ENCODE measurements around the gene EHD4. TPM values are rescaled to one million over a fixed set of nuclear protein-coding genes. Genes with fewer than 3 reads are reported as not detected.

Gene EHD4
- total RNA-seq, 1 experiment from 2014 or later, result 20.8 TPM

- Histone ChIP-seq H3K36me3 (no peaks in the 10 kb centered on the region), H3K9me3 (replicated peaks) (no peaks in the 10 kb centered on the region), H3K27ac (no peak overlapping the region), H3K4me3 (peak overlapping the region; percentile 6), H3K27me3 (no peaks in the 10 kb centered on the region), H3K4me1 (peaks cover 4% of the 10 kb centered on the region; the same call in 1 of the 2 replicates)
- no peak for DNase-seq
Observed at GRCh38 chr15:41869770-41870688, 102.3 kb downstream of the EHD4 start.

DNA sequence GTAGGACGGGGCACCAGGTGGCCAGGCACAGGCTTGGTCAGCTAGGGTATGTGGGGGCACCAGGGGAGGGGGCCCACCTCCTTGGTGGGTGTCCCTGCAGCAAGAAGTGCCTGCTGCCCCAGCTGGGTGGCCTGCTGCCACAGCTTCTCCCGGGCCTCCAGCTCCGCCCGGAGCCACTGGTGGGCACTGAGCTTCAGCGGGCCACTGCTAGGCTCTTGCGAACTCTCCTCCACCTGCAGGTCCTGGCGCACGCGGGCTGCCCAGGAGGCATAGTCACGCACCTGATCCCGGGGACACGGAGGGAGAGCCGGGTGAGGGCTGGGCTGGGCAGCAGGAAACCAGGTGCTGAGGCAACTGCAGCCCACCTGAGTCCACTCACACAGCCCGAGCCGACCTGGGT lies 104.0 kb downstream of the EHD4 start:
- Histone ChIP-seq H3K4me1 (peaks cover 4% of the 10 kb centered on the region; the same call in 1 of the 2 replicates), H3K9me3 (replicated peaks) (no peaks in the 10 kb centered on the region), H3K27ac (no peak overlapping the region), H3K4me3 (no peak overlapping the region), H3K36me3 (no peaks in the 10 kb centered on the region), H3K27me3 (no peaks in the 10 kb centered on the region)
- no peak for DNase-seq

DNA sequence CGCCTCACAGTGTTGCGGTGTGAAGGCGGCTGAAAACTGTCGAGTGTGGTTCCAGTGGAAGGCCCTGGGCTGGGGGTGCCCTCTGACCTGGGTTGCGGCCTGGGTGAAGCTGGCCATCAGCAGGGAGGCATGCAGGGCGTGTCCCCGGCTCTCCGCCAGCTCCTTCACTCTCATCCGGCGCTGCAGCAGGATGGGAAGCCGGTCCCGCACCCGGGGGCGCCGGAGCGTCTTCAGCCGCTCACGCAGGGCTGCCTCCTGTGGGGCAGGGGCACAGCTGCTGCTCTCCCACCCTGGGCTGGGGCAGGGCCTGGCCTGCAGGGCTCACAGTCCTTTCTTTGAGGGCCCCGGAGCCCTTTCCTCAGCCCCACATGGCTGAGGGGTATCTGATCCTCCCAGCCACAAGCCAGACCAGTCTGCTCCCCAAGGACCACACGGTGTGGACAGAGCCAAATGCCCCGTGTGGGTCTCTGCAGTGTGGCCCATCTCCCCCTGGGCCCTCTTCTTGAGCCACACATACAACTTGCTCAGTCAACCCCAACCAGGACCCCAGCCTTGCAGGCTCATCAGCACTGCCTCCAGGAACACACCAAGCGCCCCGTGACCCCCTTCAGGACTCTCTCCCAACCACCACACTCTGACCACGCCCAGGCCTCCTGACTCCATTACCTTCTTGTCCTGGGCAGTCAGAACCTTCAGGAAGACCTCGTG lies 105.3 kb downstream of the EHD4 start:
- Histone ChIP-seq H3K36me3 (no peaks in the 10 kb centered on the region), H3K4me3 (no peak overlapping the region), H3K9me3 (replicated peaks) (no peaks in the 10 kb centered on the region), H3K27me3 (no peaks in the 10 kb centered on the region), H3K4me1 (peaks cover 4% of the 10 kb centered on the region; the same call in 1 of the 2 replicates), H3K27ac (no peak overlapping the region)
- no peak for DNase-seq

DNA sequence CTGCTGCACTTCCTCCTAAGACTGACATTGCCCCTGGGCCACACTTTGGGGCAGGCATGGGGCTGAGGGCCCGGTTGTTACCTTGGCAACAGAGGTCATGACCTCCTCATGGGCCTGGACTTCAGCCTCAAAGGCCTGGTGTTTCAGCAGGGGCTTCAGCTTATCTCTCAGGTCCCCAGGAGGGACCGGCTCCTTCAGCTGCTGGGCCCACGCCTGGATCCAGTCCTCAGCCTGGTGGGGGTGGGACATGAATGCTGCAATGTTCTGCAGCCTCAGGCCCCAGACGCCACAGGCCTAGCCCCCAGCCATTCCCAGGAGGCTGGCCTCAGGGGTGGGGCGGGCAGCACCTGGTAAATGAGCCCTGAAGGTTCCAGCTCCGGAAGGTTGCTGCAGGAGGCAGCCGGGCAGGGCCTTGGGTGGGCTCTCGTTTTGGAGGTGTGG lies 106.1 kb downstream of the EHD4 start:
- Histone ChIP-seq H3K4me1 (peaks cover 4% of the 10 kb centered on the region; the same call in 1 of the 2 replicates), H3K36me3 (no peaks in the 10 kb centered on the region), H3K27me3 (no peaks in the 10 kb centered on the region), H3K4me3 (no peak overlapping the region), H3K27ac (no peak overlapping the region), H3K9me3 (replicated peaks) (no peaks in the 10 kb centered on the region)
- no peak for DNase-seq

- Histone ChIP-seq H3K4me1 (peaks cover 4% of the 10 kb centered on the region; the same call in 1 of the 2 replicates), H3K36me3 (no peaks in the 10 kb centered on the region), H3K4me3 (no peak overlapping the region), H3K9me3 (replicated peaks) (no peaks in the 10 kb centered on the region), H3K27me3 (no peaks in the 10 kb centered on the region), H3K27ac (no peak overlapping the region)
- DNase-seq, result no peak
Observed at GRCh38 chr15:41865490-41866055, 106.8 kb downstream of the EHD4 start.

- no peak for DNase-seq
- Histone ChIP-seq H3K9me3 (replicated peaks) (no peaks in the 10 kb centered on the region), H3K27ac (no peak overlapping the region), H3K4me3 (no peak overlapping the region), H3K27me3 (no peaks in the 10 kb centered on the region), H3K4me1 (peaks cover 4% of the 10 kb centered on the region; the same call in 1 of the 2 replicates), H3K36me3 (no peaks in the 10 kb centered on the region)
Observed at GRCh38 chr15:41862515-41863116, 109.7 kb downstream of the EHD4 start.

- DNase-seq, result no peak
- no peaks in the 10 kb centered on the region for H3K27me3 ChIP-seq
- peaks cover 4% of the 10 kb centered on the region; the same call in 1 of the 2 replicates for H3K4me1 ChIP-seq
- H3K4me3 ChIP-seq, result no peak overlapping the region
- no peak overlapping the region for H3K27ac ChIP-seq
- no peaks in the 10 kb centered on the region for H3K36me3 ChIP-seq
- no peaks in the 10 kb centered on the region for H3K9me3 ChIP-seq (replicated peaks)
Observed at GRCh38 chr15:41861736-41862356, 110.5 kb downstream of the EHD4 start.

DNA sequence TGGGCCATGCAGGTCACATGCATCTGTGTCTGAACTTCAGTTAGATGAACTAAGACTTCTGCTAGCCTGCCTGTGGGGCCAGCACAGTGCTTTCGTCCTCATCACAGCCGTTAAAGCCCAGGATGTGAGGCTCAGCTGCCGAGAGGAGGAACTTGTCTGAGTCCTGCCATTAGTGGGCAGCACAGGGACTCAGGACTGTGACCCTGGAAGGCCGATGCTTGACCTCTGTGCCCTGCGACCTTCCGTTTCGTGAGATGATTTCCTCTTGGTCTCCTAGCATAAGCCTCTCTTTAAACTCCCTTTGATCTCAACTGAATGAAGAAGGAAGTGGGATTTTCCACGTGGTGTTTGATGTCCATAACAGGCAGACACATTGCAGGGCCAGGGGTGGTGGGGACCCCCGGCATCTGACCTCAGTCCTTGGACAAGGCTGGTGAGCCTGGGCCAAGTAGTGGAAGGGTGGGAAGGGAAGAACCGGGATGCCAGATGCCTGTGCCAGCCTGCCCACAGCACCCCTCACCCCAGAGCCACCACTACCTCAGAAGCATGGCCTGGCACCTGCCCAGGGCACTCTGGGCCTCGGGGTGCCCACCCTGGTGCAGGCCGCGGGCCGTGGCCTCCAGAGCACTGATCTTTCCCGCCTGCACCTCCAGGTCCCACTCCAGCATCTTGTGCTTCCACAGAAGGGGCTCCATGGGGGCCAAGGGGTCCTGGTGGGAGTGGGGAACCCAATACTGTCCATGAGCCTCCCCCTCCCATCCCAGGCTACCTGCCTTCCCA lies 112.1 kb downstream of the EHD4 start:
- H3K4me3 ChIP-seq, result no peak overlapping the region

GRCh38 chr15:41858756-41859155 lies 113.6 kb downstream of the EHD4 start:
- H3K4me3 ChIP-seq, result no peak overlapping the region
- H3K36me3 ChIP-seq, result no peaks in the 10 kb centered on the region
- peak; percentile 45 to 55 for DNase-seq
- no peak overlapping the region for H3K27ac ChIP-seq
- H3K4me1 ChIP-seq, result peaks cover 3% of the 10 kb centered on the region; the same call in 1 of the 2 replicates
- no peaks in the 10 kb centered on the region for H3K27me3 ChIP-seq
- H3K9me3 ChIP-seq (replicated peaks), result no peaks in the 10 kb centered on the region

More for the DNA sequence above, 112.1 kb downstream of the EHD4 start:
- H3K27ac ChIP-seq, result no peak overlapping the region
- no peaks in the 10 kb centered on the region for H3K36me3 ChIP-seq
- no peaks in the 10 kb centered on the region; the same call in 1 of the 2 replicates for H3K4me1 ChIP-seq
- no peak for DNase-seq
- H3K9me3 ChIP-seq (replicated peaks), result no peaks in the 10 kb centered on the region
- no peaks in the 10 kb centered on the region for H3K27me3 ChIP-seq

DNA sequence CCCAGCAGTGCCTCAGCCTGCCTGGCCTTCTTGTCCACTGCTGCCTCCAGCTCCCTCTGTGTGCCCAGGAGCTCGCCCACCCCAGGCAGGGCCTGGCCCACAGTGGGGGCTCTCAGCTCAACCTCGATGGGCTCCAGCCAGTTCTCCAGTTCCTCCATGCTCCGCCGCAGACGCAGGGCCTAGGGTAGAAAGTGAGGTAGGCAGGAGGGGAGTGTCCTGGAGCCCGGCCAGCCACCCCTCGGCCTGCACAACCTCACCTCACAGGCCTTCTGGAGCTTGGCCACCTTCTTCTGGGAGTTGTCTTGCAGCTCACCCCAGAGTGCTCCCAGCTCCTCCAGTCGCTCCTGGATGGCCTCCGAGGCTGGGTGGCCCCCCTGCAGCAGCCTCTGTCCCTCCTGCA lies 115.0 kb downstream of the EHD4 start:
- no peaks in the 10 kb centered on the region for H3K9me3 ChIP-seq (replicated peaks)

GRCh38 chr15:41856716-41857115 lies 115.6 kb downstream of the EHD4 start:
- H3K27me3 ChIP-seq, result no peaks in the 10 kb centered on the region
- H3K9me3 ChIP-seq (replicated peaks), result no peaks in the 10 kb centered on the region
- no peak for DNase-seq
- peaks cover 3% of the 10 kb centered on the region; the same call in 1 of the 2 replicates for H3K4me1 ChIP-seq
- H3K4me3 ChIP-seq, result no peak overlapping the region
- no peak overlapping the region for H3K27ac ChIP-seq
- no peaks in the 10 kb centered on the region for H3K36me3 ChIP-seq

More for the DNA sequence above, 115.0 kb downstream of the EHD4 start:
- Histone ChIP-seq H3K27me3 (no peaks in the 10 kb centered on the region), H3K4me1 (peaks cover 3% of the 10 kb centered on the region; the same call in 1 of the 2 replicates), H3K36me3 (no peaks in the 10 kb centered on the region), H3K27ac (no peak overlapping the region), H3K4me3 (no peak overlapping the region)
- no peak for DNase-seq

- Histone ChIP-seq H3K4me1 (peaks cover 3% of the 10 kb centered on the region; the same call in 1 of the 2 replicates), H3K9me3 (replicated peaks) (no peaks in the 10 kb centered on the region), H3K27me3 (no peaks in the 10 kb centered on the region), H3K4me3 (no peak overlapping the region), H3K36me3 (no peaks in the 10 kb centered on the region), H3K27ac (no peak overlapping the region)
- DNase-seq, result no peak
Observed at GRCh38 chr15:41856262-41856661, 116.1 kb downstream of the EHD4 start.

DNA sequence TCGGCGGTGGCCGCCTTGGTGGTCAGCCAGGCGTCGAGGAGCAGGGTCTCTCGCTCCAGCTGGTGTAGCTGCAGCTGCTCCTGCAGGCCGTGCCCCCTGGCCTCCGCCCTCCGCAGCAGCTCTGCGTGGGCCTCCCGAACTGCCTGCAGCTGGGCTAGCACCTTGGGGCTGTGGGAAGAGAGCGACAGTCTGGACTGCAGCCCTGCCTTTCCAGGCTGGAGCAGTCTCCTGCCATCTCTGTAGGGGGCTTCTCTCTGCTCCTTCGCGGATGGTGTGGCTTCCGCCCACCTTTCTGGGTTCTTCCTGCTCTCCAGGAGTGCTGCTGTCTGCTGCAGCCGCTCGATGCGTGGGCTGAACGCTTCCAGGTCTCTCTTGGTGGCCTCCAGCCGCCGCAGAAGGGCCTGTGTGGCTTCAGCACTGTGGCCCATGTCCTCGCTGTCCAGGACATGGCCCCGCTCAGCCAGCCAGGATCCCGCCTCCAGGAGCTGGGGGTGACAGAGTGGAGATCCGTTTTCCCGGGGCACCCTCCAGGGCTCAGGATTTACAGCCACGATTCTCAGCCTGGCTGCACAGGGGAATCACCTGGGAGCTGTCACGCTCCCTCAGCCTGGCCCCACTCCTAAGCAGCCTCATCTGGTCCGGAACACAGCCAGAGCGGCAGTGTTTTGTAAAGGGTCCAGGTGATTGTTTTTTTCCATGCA lies 116.9 kb downstream of the EHD4 start:
- Histone ChIP-seq H3K4me1 (peaks cover 3% of the 10 kb centered on the region; the same call in 1 of the 2 replicates), H3K27me3 (no peaks in the 10 kb centered on the region)

More for the DNA sequence above, 116.9 kb downstream of the EHD4 start:
- no peak overlapping the region for H3K27ac ChIP-seq
- no peak overlapping the region for H3K4me3 ChIP-seq
- no peak for DNase-seq
- no peaks in the 10 kb centered on the region for H3K9me3 ChIP-seq (replicated peaks)
- H3K36me3 ChIP-seq, result no peaks in the 10 kb centered on the region

All from SJCRH30 (cell line).